Trophoblast cell (in vitro differentiated cells and primary cell): ENCODE measurements around the gene PTPRN2.
"Not testable (repeated sequence)": the region's sequence is repeated elsewhere in the genome, so short reads cannot be mapped to it uniquely, and the experiment has no call there.

Experiments used
- DNase-seq, 2 donors: peaks; one replicate each; pipeline ENCODE4 v3.0.0-alpha.2; 2016
- H2AFZ ChIP-seq: 2 replicates; pipeline ENCODE4 v1.6.1; 2013; ENCODE audit warnings: low read length, moderate library complexity, mild to moderate bottlenecking; ENCODE audit not compliant: insufficient read depth, poor library complexity
- H2AK5ac ChIP-seq: 2 replicates; pipeline ENCODE4 v1.6.1; 2013; ENCODE audit warnings: mild to moderate bottlenecking, low read length
- H2BK120ac ChIP-seq: 2 replicates; pipeline ENCODE4 v1.6.1; 2013; ENCODE audit warnings: low read length, mild to moderate bottlenecking, moderate library complexity; ENCODE audit not compliant: insufficient read depth, poor library complexity
- H2BK12ac ChIP-seq: 2 replicates; pipeline ENCODE4 v1.6.1; 2013; ENCODE audit warnings: mild to moderate bottlenecking, low read length, moderate library complexity
- H2BK5ac ChIP-seq: 2 replicates; pipeline ENCODE4 v1.6.1; 2013; ENCODE audit warnings: low read length, low read depth, moderate library complexity, mild to moderate bottlenecking; ENCODE audit not compliant: poor library complexity
- H3K14ac ChIP-seq: 2 replicates; pipeline ENCODE4 v1.6.1; 2013; ENCODE audit warnings: mild to moderate bottlenecking, low read length
- H3K18ac ChIP-seq: 2 replicates; pipeline ENCODE4 v1.6.1; 2013; ENCODE audit warnings: mild to moderate bottlenecking, low read length
- H3K23ac ChIP-seq: 2 replicates; pipeline ENCODE4 v1.6.1; 2013; ENCODE audit warnings: low read length
- H3K27ac ChIP-seq: 2 replicates; pipeline ENCODE4 v1.5.1; 2013; ENCODE audit warnings: low read depth, mild to moderate bottlenecking, inconsistent platforms, low read length, moderate library complexity
- H3K27me3 ChIP-seq: 2 replicates; pipeline ENCODE4 v1.6.1; 2013; ENCODE audit warnings: inconsistent platforms, mild to moderate bottlenecking, low read length, moderate library complexity; ENCODE audit not compliant: insufficient read depth
- H3K36me3 ChIP-seq, 2 experiments: 1 replicate in 1 of 2; 2 replicates in 1 of 2; pipeline ENCODE4 v1.6.1; 2013; ENCODE audit warnings: low read length in 2 of 2, mild to moderate bottlenecking in 2 of 2, moderate library complexity in 1 of 2; ENCODE audit not compliant: insufficient read depth in 2 of 2, control insufficient read depth in 1 of 2
- H3K4ac ChIP-seq: 2 replicates; pipeline ENCODE4 v1.6.1; 2013; ENCODE audit warnings: low read depth, mild to moderate bottlenecking, low read length, moderate library complexity
- H3K4me1 ChIP-seq, 2 experiments: 1 replicate in 1 of 2; 2 replicates in 1 of 2; pipeline ENCODE4 v1.6.1; 2013; ENCODE audit warnings: low read length in 2 of 2, mild to moderate bottlenecking in 2 of 2, moderate library complexity in 1 of 2; ENCODE audit not compliant: insufficient read depth in 2 of 2, control insufficient read depth in 1 of 2
- H3K4me2 ChIP-seq: 2 replicates; pipeline ENCODE4 v1.6.1; 2013; ENCODE audit warnings: inconsistent platforms, mild to moderate bottlenecking, low read length, moderate library complexity
- H3K4me3 ChIP-seq: 2 replicates; pipeline ENCODE4 v1.5.1; 2013; ENCODE audit warnings: mild to moderate bottlenecking, low read depth, low read length, inconsistent platforms
- H3K79me1 ChIP-seq: one replicate; pipeline ENCODE4 v1.6.1; 2013; ENCODE audit warnings: low read length
- H3K79me2 ChIP-seq: 2 replicates; pipeline ENCODE4 v1.6.1; 2013; ENCODE audit warnings: low read length, mild to moderate bottlenecking; ENCODE audit not compliant: control insufficient read depth, insufficient read depth, poor library complexity
- H3K9ac ChIP-seq: 2 replicates; pipeline ENCODE4 v1.6.1; 2013; ENCODE audit warnings: mild to moderate bottlenecking, low read length
- H3K9me3 ChIP-seq: 2 replicates; pipeline ENCODE4 v1.6.1; 2013; ENCODE audit warnings: low read depth, mild to moderate bottlenecking, control low read depth, inconsistent platforms, low read length; ENCODE audit not compliant: insufficient read depth
- H4K12ac ChIP-seq: 2 replicates; pipeline ENCODE4 v1.6.1; 2013; ENCODE audit warnings: low read depth, mild to moderate bottlenecking, low read length, moderate library complexity
- H4K8ac ChIP-seq: 2 replicates; pipeline ENCODE4 v1.6.1; 2013; ENCODE audit warnings: low read depth, mild to moderate bottlenecking, low read length, moderate library complexity
- H4K91ac ChIP-seq: one replicate; pipeline ENCODE4 v1.6.1; 2013; ENCODE audit warnings: low read depth, mild to moderate bottlenecking, low read length, moderate library complexity
- WGBS: extraction: QIAGEN DNeasy Blood & Tissue Kit; methylation state at CpG from one replicate; pipeline ENCODE4 v1.1.7; 2013; ENCODE audit warnings: missing lambda C conversion rate; ENCODE audit not compliant: insufficient read length, insufficient coverage; ENCODE audit errors: extremely low coverage; 5-methylcytosine and 5-hydroxymethylcytosine counted together

PTPRN2 gene

GRCh38 chr7:157903296-157903695 is 684.3 kb downstream of the PTPRN2 start:
- Histone ChIP-seq H3K79me1 (no peaks in the 10 kb centered on the region), H3K4ac (no peak overlapping the region), H3K4me1 (no peaks in the 10 kb centered on the region), H3K36me3 (no peaks in the 10 kb centered on the region), H3K18ac (no peak overlapping the region), H3K9ac (no peak overlapping the region), H4K91ac (no peak overlapping the region), H3K27ac (no peak overlapping the region), H3K4me2 (no peak overlapping the region), H3K14ac (no peak overlapping the region), H2BK12ac (no peak overlapping the region), H2BK120ac (no peak overlapping the region), H2AK5ac (no peak overlapping the region), H3K9me3 (peaks cover 11% of the 10 kb centered on the region), H3K27me3 (no peaks in the 10 kb centered on the region), H2AFZ (no peak overlapping the region), H3K4me3 (no peak overlapping the region), H4K8ac (no peak overlapping the region), H3K23ac (no peak overlapping the region), H4K12ac (no peak overlapping the region), H3K79me2 (no peaks in the 10 kb centered on the region), H2BK5ac (no peak overlapping the region)
- WGBS: no CpG with 5 or more reads among the region's 9 CpGs
- DNase-seq: no peak

GRCh38 chr7:157901816-157902610 is 685.6 kb downstream of the PTPRN2 start:
- not testable (repeated sequence) for H3K4ac ChIP-seq, H3K23ac ChIP-seq, H3K9ac ChIP-seq, H3K79me2 ChIP-seq, H3K4me2 ChIP-seq, H3K36me3 ChIP-seq, H3K4me3 ChIP-seq, H3K18ac ChIP-seq, H2AFZ ChIP-seq, H3K27me3 ChIP-seq, H3K79me1 ChIP-seq, H3K27ac ChIP-seq, H4K8ac ChIP-seq, H2BK12ac ChIP-seq, H3K14ac ChIP-seq, H2BK120ac ChIP-seq, DNase-seq, H4K12ac ChIP-seq, H3K4me1 ChIP-seq, H2AK5ac ChIP-seq, H2BK5ac ChIP-seq, H4K91ac ChIP-seq
- H3K9me3 ChIP-seq: peaks cover 13% of the 10 kb centered on the region
- WGBS: no CpG with 5 or more reads among the region's 45 CpGs

DNA sequence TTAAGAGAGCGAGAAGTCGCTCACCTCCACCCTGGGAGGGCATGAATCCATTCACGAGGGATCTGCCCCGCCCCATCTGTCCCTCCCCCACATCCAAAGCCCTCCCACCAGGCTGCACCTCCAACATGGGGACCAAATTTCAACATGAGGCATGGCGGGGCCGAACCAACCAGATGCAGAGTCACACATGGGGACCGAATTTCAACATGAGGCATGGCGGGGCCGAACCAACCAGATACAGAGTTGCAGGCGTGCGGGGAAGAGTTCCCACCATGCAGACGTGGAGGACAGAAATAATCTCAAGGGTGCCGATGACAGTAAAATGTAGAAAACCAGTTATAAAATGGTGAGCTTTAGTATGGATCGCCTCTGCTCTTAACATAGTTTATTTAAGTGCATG is 686.5 kb downstream of the PTPRN2 start:
- Histone ChIP-seq H3K9me3 (peaks cover 16% of the 10 kb centered on the region), H3K27me3 (no peaks in the 10 kb centered on the region), H3K4me1 (no peaks in the 10 kb centered on the region), H4K91ac (no peak overlapping the region), H3K4me2 (no peak overlapping the region), H3K27ac (no peak overlapping the region), H2BK12ac (no peak overlapping the region), H3K9ac (no peak overlapping the region), H3K18ac (no peak overlapping the region), H2BK120ac (no peak overlapping the region), H3K4me3 (no peak overlapping the region), H3K14ac (no peak overlapping the region), H4K8ac (no peak overlapping the region), H4K12ac (no peak overlapping the region), H2AK5ac (no peak overlapping the region), H3K79me2 (no peaks in the 10 kb centered on the region), H2BK5ac (no peak overlapping the region), H2AFZ (no peak overlapping the region), H3K79me1 (no peaks in the 10 kb centered on the region), H3K4ac (no peak overlapping the region), H3K36me3 (no peaks in the 10 kb centered on the region), H3K23ac (no peak overlapping the region)
- WGBS: no CpG with 5 or more reads among the region's 14 CpGs
- no peak for DNase-seq

- H3K4me1 ChIP-seq: no peaks in the 10 kb centered on the region
- DNase-seq: no peak
- no peak overlapping the region for H2AK5ac ChIP-seq
- no peak overlapping the region for H3K4me3 ChIP-seq
- no peak overlapping the region for H3K9ac ChIP-seq
- no peak overlapping the region for H3K4me2 ChIP-seq
- peaks cover 17% of the 10 kb centered on the region for H3K9me3 ChIP-seq
- no peaks in the 10 kb centered on the region for H3K36me3 ChIP-seq
- no peak overlapping the region for H3K14ac ChIP-seq
- no CpG with 5 or more reads among the region's 4 CpGs for WGBS
- H4K8ac ChIP-seq: no peak overlapping the region
- no peaks in the 10 kb centered on the region for H3K27me3 ChIP-seq
- no peaks in the 10 kb centered on the region for H3K79me1 ChIP-seq
- no peak overlapping the region for H4K12ac ChIP-seq
- H4K91ac ChIP-seq: no peak overlapping the region
- no peak overlapping the region for H2BK12ac ChIP-seq
- H3K79me2 ChIP-seq: no peaks in the 10 kb centered on the region
- no peak overlapping the region for H3K27ac ChIP-seq
- H3K23ac ChIP-seq: no peak overlapping the region
- H2BK5ac ChIP-seq: no peak overlapping the region
- H3K4ac ChIP-seq: no peak overlapping the region
- H2AFZ ChIP-seq: no peak overlapping the region
- H2BK120ac ChIP-seq: no peak overlapping the region
- no peak overlapping the region for H3K18ac ChIP-seq
These were observed 687.1 kb downstream of the PTPRN2 start for GRCh38 chr7:157900556-157900955.
